HT1080 (cell line): ENCODE results near the gene ITGA7. TPM values are rescaled to one million over a fixed set of nuclear protein-coding genes. Genes with fewer than 3 reads are reported as not detected.

Experiments
- DNase-seq: peaks from one replicate; pipeline ENCODE4 v3.0.0-alpha.2; 2015; ENCODE audit warnings: low read depth
- total RNA-seq: library from RNA; depleted of rRNA; stranded (reverse); fragments of >200 nt; shearing (Covaris generic); gene quantifications from 2 replicates; pipeline ENCODE4 v1.2.3, GENCODE V29; 2014

Gene ITGA7
- total RNA-seq, 1 experiment from 2014 or later = 1.4 TPM

GRCh38 chr12:55685671-55686070 lies 22.0 kb downstream of the ITGA7 start:
- DNase-seq = no peak

GRCh38 chr12:55684761-55685370 lies 22.8 kb downstream of the ITGA7 start:
- no peak for DNase-seq

- DNase-seq = no peak
These were observed 24.0 kb downstream of the ITGA7 start for GRCh38 chr12:55683676-55684075.

- no peak for DNase-seq
These were observed 25.5 kb downstream of the ITGA7 start for GRCh38 chr12:55682087-55682796.

GRCh38 chr12:55681142-55682077 lies 26.3 kb downstream of the ITGA7 start:
- peak; percentile 85 for DNase-seq

GRCh38 chr12:55679691-55680090 lies 28.0 kb downstream of the ITGA7 start:
- DNase-seq = no peak

- no peak for DNase-seq
These were observed 31.0 kb downstream of the ITGA7 start for GRCh38 chr12:55676707-55677106.

GRCh38 chr12:55675666-55676065 lies 32.0 kb downstream of the ITGA7 start:
- peak; percentile 25 for DNase-seq

- no peak for DNase-seq
These were observed 34.1 kb downstream of the ITGA7 start for GRCh38 chr12:55673638-55674037.

GRCh38 chr12:55671746-55672145 lies 36.0 kb downstream of the ITGA7 start:
- DNase-seq = no peak

GRCh38 chr12:55670276-55670675 lies 37.4 kb downstream of the ITGA7 start:
- DNase-seq = no peak

- no peak for DNase-seq
These were observed 41.2 kb downstream of the ITGA7 start for GRCh38 chr12:55666508-55666907.

- no peak for DNase-seq
These were observed 42.9 kb downstream of the ITGA7 start for GRCh38 chr12:55664826-55665225.

- no peak for DNase-seq
These were observed 44.3 kb downstream of the ITGA7 start for GRCh38 chr12:55663391-55663790.

- DNase-seq = peak; percentile 44
These were observed 48.0 kb downstream of the ITGA7 start for GRCh38 chr12:55659486-55660385.

- DNase-seq = no peak
These were observed 48.9 kb downstream of the ITGA7 start for GRCh38 chr12:55658635-55659391.

- no peak for DNase-seq
These were observed 49.5 kb downstream of the ITGA7 start for GRCh38 chr12:55658212-55658611.

- DNase-seq = no peak
These were observed 50.5 kb downstream of the ITGA7 start for GRCh38 chr12:55657212-55657611.

GRCh38 chr12:55654511-55655214 lies 53.0 kb downstream of the ITGA7 start:
- DNase-seq = no peak

GRCh38 chr12:55653031-55653430 lies 54.7 kb downstream of the ITGA7 start:
- no peak for DNase-seq
